ENCODE measurements around the gene CENPM.

The CENPM gene

GRCh38 chr22:41946629-41947423 is at the start of gene CENPM:
Gene CENPM (minus strand): TSS chr22:41947152. CDS start chr22:41947076, 76 bp downstream.
- peak; percentile 98 for DNase-seq

DNA sequence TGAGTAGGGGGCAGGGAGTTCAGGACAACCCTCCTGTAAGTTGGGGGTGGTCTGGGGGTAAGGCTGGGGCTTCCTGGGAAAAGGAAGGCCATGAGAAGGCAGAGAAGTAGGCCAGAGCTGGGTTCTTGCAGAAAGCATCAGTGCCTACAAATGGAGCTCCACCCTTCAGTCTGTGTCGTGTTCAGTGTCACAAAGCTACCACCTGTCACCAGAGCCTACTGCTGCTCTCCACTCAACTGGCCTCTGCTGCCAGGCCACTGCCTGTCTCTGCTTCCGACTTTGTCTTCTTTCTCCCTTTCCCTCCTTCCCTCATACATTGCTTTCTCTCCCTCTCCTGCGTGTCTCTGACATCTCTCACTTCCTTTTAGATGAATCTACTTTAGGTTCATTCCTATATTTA is 48.3 kb upstream of the CENPM start:
- no peak for DNase-seq

GRCh38 chr22:41992496-41992895 is 45.5 kb upstream of the CENPM start:
- no peak for DNase-seq

DNA sequence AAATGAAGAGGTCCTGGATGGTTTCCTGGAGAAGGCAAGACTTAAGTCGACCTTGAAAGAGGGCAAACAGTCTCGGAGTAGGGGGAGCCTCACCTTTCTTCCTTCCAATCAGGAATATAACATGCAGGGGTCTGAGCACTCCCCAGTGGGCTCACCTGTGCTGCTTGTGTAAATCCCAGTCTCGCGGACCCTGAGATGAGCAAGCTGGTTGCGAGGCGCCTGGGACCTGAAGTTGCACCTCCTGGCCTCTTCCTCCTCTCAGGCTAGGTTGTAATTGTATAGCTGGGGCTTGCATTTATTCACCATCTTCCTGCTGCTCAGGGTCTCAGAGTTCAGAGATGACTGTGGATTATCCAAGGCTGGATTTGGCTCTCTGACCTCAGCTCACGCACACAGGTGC is 44.2 kb upstream of the CENPM start:
- no peak for DNase-seq

- no peak for DNase-seq
These were observed 42.3 kb upstream of the CENPM start for GRCh38 chr22:41989246-41989645.

- no peak for DNase-seq
These were observed 40.3 kb upstream of the CENPM start for GRCh38 chr22:41987276-41987675.

- DNase-seq, result no peak
These were observed 36.8 kb upstream of the CENPM start for GRCh38 chr22:41983513-41984405.

GRCh38 chr22:41982865-41983264 is 35.9 kb upstream of the CENPM start:
- DNase-seq, result no peak

DNA sequence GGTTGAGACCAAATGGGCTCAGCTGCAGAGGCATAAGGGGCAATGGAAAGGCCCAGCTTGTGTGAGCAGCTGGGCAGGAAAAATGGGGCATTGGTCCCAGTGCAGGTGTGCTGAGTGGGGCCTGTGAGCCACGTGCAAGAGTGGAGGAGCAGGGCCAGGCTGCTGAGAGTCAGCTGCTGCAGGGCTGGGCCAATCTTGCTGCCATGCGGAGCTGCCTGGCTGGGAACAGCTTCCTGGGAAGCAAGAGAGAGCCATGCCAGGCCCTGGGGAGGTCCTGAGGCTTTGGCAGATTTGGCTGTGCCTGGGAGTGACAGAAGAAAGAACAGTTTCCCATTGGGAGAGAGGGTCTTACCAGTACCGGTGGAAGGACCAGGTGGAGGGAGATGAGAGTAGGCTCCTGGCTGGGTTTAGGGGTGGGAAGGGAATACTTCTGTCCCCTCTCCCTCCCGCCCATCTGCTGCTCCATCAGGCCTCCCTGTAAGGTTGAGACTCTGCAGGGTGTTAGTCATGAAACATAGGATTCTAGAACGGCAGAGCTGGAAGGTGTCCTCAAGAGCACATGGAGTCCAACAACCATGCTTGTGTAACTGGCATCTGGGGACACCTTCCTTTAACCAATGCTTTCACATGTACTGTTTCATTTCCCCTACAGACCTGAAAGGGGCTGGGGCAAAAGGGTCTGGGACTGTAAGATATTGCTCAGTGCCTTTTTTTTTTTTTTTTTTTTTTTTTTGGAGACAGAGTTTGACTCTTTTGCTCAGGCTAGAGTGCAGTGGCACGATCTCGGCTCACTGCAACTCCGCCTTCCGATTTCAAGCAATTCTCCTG is 32.7 kb upstream of the CENPM start:
- no peak for DNase-seq

GRCh38 chr22:41978732-41979131 is 31.8 kb upstream of the CENPM start:
- no peak for DNase-seq

DNA sequence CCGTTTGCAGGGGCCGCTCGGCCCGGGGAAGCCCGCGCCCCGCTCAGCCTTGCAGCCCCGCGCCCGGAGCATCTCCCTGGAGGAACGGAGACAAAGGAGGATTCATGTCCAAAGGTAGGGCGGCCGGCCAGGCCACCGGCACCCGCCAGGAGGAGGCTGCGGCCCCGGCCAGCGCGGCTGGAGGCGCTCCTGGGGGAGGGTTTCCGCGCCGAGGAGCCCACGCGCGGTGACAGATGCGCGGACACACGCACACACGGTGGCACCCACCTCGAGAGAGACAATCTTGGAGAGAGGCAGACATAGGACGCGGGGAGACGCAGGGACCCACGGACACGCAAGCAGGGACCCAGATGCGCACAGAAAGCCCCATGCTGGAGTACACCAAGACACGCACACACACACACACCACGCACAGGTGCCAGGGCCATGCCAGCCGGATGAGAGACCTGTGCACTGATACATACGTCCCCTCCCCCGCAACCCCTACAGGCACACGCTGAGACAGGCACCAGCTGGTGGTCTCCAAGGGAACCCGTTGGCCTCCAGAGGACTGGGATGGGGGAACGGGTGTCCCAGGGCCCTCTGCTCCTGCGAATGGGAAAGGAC is 30.1 kb upstream of the CENPM start:
- DNase-seq, result peak; percentile 18

- peak; percentile 70 for DNase-seq
These were observed 29.3 kb upstream of the CENPM start for GRCh38 chr22:41976070-41976901.

GRCh38 chr22:41975299-41976069 is 28.5 kb upstream of the CENPM start:
- no peak for DNase-seq

DNA sequence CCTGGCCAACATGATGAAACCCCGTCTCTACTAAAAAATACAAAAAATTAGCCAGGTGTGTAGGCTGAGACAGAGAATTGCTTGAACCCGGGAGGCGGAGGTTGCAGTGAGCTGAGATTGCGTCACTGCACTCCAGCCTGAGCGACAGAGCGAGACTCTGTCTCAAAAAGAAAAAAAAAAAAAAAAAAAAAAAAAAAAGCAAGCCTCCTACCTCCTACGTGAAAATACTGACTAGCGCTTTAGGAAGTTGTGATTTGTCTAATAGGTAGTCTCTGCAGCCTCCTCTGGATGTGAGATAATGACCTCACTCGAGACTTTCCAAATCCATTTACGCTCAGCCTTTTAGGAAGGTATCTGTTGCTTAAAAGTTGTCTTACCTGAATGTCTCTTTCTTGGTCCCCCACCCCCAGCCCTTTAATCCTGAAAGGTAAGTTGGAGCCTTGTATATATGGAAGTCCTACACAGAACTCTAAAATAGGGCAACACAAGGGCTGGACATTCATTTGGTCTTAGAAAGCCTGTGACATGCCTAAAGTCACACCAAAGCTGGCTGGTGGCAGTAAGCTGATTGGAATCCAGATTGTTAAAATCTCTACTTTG is 27.8 kb upstream of the CENPM start:
- no peak for DNase-seq

GRCh38 chr22:41971431-41971830 is 24.5 kb upstream of the CENPM start:
- DNase-seq, result no peak

DNA sequence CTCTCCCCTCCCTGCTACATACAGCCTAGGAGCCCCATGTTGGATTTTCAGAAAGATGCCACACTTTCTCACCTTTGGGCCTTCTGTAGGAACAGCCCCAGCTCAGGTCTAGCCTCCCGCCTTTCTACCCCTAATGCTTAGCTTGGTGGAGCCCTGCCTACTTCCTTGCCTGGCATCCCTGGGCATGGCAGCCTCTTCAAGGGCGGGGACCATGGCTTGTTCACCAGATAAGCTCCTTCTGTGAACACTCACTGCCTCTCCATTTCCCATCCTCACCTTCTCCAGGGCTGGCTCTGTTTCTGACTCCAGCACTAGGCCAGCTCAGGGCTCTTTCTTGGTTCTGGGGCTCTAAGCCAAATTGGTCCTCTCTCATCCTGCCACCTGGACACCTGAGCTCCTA is 23.6 kb upstream of the CENPM start:
- DNase-seq, result no peak

DNA sequence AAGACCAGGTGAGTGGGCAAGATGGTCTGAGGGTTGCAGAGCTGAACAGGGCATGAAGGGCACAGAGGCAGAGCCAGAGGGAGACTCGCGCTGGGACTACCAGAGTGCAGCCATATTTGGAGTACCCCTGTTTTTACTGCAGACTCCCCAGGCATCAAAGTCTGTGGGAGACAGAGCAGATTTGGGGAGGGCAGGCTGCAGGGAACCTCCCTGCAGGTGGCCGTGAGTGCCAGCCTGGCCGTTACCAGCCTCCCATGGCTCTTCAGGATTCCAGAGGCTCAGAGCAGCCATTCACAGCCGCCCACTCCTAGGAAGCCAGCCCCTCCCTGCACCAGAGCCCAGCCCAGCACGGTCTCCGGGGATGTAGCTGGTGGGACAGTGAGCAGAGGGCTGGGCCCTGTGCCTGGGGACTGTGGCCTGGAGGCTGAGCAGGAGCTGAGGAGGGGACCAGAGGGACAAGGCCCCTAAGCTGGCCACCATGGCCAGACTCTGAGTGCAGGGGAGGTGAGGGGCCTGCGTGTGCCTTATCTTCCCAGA is 22.2 kb upstream of the CENPM start, which contains the start of gene SEPTIN3:
TSS of gene SEPTIN3 (plus strand) at position 334 of the 537 bp plus-strand sequence. CDS start 2,050 bp downstream, outside the sequence.
- DNase-seq, result no peak

GRCh38 chr22:41968601-41969000 is 21.6 kb upstream of the CENPM start:
- DNase-seq, result no peak

DNA sequence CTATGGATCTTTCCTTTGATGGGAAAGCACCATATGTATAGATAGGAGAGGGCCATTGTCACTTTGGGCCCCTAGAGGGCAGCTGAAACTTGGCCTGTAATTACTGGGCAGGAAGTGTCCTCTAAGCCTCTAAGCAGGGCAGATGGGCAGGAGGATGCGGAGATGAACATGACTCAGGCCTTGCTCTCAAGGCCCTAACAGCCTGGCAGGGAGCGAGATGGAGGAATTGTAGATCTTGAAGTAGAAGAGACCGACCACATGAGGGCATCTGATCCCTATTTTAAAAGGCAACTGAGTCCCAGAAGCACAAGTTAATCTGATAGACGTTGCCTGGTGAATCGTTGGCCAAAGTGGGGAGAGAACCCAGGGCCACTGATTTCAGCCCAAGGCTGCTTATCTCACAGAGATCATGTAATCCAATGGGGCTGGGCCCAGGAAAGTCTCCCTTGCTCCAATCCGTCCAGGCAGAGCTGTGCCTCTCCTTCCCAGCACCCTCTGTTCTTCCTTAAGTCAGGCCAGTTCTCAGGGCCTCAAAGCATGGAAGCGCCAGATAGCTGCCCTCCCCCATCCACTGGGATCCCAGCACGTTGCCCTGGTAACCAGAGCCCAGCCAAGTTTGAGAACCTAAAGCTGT is 19.8 kb upstream of the CENPM start:
- peak; percentile 52 for DNase-seq

DNA sequence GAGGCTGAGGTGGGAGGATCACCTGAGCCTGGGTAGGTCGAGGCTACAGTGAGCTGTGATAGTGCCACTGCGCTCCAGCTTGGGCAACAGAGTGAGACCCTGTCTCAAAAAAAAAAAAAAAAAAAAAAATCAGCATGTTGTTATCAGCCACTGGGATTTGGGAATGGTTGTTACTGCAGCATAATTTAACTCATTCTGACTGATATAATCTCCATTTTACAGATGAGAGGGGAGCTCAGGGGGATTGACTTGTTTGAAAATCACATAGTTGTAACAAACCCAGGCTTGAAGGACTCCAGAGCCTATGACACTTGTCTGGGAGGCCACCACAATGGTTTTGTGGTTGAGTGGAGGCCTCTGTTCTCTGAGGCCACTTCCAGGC is 19.3 kb upstream of the CENPM start:
- DNase-seq, result no peak

Data from stimulated activated CD4-positive, alpha-beta T cell treated with anti-CD3 and anti-CD28 coated beads, Interleukin-15, amount 100 ng/mL, for 24 hours (primary cell).